Neural cell (in vitro differentiated cells): ENCODE data around the gene S100A5.

Experiments
- CTCF ChIP-seq: fragments of 450-650 bp; IDR thresholded peaks from 2 replicates; pipeline ENCODE4 v1.5.1; 2014; ENCODE audit warnings: antibody characterized with exemption, mild to moderate bottlenecking, moderate library complexity; ENCODE audit not compliant: poor library complexity, severe bottlenecking
- EP300 ChIP-seq: fragments of 450-650 bp; conservative IDR thresholded peaks from 2 replicates; pipeline ENCODE4 v1.6.1; 2014; ENCODE audit warnings: antibody characterized with exemption, mild to moderate bottlenecking, moderate library complexity; ENCODE audit not compliant: poor library complexity, severe bottlenecking
- EZH2 ChIP-seq: fragments of 200-600, 300-800 bp; shearing (Covaris generic), sonication (generic); IDR thresholded peaks from 2 replicates; pipeline ENCODE4 v1.6.1; 2014; ENCODE audit warnings: antibody characterized with exemption, low read length, borderline replicate concordance, mild to moderate bottlenecking; ENCODE audit not compliant: insufficient read depth, poor library complexity, severe bottlenecking
- MXI1 ChIP-seq: fragments of 450-650 bp; conservative IDR thresholded peaks from 2 replicates; pipeline ENCODE4 v1.6.1; 2014; ENCODE audit warnings: antibody characterized with exemption, mild to moderate bottlenecking; ENCODE audit not compliant: poor library complexity, severe bottlenecking
- POLR2AphosphoS5 ChIP-seq: IDR thresholded peaks from 2 replicates; pipeline ENCODE4 v1.6.1; 2012
- RAD21 ChIP-seq: fragments of 450-650 bp; conservative IDR thresholded peaks from 2 replicates; pipeline ENCODE4 v1.6.1; 2014; ENCODE audit warnings: antibody characterized with exemption, mild to moderate bottlenecking, moderate library complexity
- SMC3 ChIP-seq: fragments of 450-650 bp; conservative IDR thresholded peaks from 2 replicates; pipeline ENCODE4 v1.6.1; 2014; ENCODE audit warnings: antibody characterized with exemption, mild to moderate bottlenecking, moderate library complexity; ENCODE audit not compliant: poor library complexity
- TAF1 ChIP-seq: IDR thresholded peaks from 2 replicates; pipeline ENCODE4 v1.6.1; 2012; ENCODE audit warnings: low read depth
- TF ChIP-seq, protein P1 (sequence below): IDR thresholded peaks from 2 replicates; pipeline ENCODE4 v1.6.1; 2012; ENCODE audit warnings: borderline replicate concordance

DNA sequence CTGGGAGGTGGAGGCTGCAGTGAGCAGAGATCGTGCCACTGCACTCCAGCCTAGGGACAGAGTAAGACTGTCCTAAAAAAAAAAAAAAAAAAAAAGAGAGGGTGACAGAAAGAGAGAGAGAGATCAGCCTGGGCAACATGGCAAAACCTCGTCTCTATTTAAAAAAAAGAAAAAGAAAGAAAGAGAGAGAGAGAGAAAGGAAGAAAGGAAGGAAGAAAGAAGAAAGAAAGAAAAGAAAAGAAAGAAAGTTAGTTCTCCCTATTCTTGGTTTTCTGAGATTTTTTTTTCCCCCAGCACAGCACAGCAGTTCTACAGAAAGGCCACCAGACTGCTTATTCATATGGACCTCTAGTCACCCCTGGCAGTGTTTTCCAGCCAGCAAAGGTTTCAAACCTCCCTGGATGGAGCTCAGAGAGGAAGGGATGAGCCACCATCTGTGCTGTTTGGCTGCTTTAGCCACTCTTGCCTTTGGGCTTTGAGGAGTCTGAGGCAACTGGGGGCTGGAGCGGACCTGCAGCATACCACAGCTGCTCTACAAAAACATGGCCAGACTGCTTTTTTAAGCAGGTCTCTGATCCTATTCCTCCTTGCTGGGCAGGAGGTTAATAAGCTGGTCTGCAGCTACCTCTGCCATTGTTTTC is 15.5 kb downstream of the S100A5 start:
- TF ChIP-seq CTCF (no peak), EZH2 (no peak), SMC3 (no peak), POLR2AphosphoS5 (no peak), EP300 (no peak), MXI1 (no peak), RAD21 (no peak), TAF1 (no peak)
- TF ChIP-seq, protein P1, sequence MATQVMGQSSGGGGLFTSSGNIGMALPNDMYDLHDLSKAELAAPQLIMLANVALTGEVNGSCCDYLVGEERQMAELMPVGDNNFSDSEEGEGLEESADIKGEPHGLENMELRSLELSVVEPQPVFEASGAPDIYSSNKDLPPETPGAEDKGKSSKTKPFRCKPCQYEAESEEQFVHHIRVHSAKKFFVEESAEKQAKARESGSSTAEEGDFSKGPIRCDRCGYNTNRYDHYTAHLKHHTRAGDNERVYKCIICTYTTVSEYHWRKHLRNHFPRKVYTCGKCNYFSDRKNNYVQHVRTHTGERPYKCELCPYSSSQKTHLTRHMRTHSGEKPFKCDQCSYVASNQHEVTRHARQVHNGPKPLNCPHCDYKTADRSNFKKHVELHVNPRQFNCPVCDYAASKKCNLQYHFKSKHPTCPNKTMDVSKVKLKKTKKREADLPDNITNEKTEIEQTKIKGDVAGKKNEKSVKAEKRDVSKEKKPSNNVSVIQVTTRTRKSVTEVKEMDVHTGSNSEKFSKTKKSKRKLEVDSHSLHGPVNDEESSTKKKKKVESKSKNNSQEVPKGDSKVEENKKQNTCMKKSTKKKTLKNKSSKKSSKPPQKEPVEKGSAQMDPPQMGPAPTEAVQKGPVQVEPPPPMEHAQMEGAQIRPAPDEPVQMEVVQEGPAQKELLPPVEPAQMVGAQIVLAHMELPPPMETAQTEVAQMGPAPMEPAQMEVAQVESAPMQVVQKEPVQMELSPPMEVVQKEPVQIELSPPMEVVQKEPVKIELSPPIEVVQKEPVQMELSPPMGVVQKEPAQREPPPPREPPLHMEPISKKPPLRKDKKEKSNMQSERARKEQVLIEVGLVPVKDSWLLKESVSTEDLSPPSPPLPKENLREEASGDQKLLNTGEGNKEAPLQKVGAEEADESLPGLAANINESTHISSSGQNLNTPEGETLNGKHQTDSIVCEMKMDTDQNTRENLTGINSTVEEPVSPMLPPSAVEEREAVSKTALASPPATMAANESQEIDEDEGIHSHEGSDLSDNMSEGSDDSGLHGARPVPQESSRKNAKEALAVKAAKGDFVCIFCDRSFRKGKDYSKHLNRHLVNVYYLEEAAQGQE = no peak
